Occipital lobe (tissue), 2 donors: ENCODE measurements around the gene ZNF282. TPM values are rescaled to one million over a fixed set of nuclear protein-coding genes. Genes with fewer than 3 reads are reported as not detected.

Experiments used
- DNase-seq: peaks from one replicate; lab custom pipeline; 2025; lab: John Stamatoyannopoulos, UW
- total RNA-seq: library from RNA; depleted of rRNA; stranded (reverse); fragments of >200 nt; gene quantifications from one replicate; pipeline ENCODE4 v1.2.3, GENCODE V29; 2014

Gene ZNF282
- total RNA-seq, 1 donor from 2014 or later = 25.7 TPM

DNA sequence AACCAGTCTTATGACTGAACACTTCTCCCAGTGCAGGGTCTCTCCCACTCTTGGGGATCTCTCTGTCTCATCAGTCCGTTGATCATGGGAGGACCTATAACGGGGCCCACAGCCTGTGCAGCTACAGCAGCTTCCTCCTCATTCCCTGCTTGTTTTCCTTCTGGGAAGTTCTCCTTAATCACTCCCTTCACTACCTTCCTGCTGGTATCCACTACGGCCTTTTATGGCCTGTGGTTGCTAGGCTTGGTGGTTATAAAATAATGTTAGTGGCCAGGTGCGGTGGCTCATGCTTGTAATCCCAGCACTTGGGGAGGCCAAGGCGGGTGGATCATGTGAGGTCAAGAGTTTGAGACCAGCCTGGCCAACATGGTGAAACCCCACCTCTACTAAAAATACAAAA lies 3.5 kb upstream of the ZNF282 start:
- no peak for DNase-seq

- no peak for DNase-seq
Measured at GRCh38 chr7:149194799-149195179, 557 bp upstream of the ZNF282 start.

DNA sequence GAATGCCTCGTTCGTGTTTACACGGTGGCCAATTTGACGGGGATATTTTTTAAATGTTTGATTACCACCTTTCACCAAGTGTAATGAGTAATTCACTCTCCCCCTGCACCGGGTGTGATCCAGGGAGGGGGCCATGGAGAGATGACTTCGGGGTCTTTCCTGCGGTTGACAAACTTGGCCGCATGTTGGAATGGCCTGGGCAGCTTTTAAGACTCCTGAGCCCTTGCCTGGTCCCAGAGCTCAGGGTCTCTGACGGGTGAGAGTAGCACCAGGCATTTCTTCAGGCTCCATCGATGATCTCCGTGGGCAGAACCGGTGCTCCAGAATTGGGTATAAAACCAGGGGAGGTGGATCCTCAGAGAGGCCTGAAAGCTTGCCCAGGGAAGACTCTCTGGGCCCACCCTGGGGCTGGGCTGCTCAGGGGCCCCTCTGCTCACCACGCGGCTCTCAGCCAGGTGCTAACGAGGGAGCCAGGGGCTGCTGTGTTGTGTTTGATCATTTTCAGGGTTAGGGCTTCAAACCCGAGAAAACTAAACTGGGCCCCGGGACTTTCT lies 882 bp downstream of the ZNF282 start:
- no peak for DNase-seq

GRCh38 chr7:149196705-149197171 lies 1.4 kb downstream of the ZNF282 start:
- no peak for DNase-seq

GRCh38 chr7:149197675-149198074 lies 2.3 kb downstream of the ZNF282 start:
- DNase-seq = no peak

GRCh38 chr7:149198161-149198816 lies 2.9 kb downstream of the ZNF282 start:
- DNase-seq = no peak

DNA sequence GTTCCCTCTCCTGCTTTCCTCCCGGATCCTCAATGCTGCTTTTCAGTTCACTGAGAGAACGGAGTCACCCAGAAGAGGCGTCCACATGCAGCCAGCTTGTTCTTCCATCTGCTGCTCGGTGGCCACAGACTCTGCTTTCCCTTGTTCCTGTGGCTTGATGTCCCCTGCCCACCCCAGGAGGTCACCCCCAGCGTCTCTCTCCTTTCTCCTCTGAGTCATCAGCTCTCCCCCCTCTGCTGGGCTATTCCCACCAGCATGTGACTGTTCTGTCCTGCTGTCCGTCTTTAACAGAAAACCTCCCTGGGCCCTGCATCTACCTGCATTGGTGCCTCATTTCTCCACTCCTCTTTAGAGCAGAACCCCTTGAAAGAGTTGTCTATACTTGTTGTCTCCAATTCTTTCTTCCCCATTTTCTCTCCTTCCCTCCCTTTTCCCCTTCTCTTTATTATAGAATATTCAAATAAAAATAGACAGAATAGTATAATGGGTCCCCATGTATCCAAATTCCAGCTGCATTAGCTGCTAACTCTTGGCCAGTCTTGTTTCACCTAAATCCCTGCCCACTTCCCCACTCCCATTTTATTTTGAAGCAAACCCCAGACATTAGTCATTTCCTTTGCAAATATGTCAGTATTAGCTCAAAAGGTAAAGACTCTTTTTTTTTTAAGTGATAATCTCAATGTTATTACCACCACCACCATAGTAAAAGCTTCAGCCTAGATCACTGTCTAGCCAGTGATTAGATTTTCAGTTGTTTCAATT lies 4.1 kb downstream of the ZNF282 start:
- no peak for DNase-seq

DNA sequence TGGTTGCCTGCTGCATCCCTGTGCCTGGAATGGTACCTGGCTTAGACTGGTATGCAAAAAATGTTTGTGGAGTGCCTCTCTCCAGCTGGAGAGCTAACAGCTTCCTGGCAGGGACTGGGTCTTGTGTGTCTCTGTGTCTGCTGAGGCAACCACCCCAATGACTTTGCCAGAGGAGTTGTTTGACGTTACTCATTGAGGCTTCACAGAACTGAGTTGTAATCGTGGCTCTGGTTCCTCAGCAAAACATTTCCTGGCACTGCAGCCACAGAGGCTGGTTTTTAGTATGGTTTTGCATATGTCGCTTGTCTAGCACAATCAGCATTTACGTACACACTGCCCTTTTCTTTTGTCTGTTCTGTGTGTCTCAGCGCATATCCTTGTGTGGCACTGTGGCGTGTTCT lies 7.5 kb downstream of the ZNF282 start:
- DNase-seq = no peak

- DNase-seq = no peak
Measured at GRCh38 chr7:149205690-149206381, 10.5 kb downstream of the ZNF282 start.

DNA sequence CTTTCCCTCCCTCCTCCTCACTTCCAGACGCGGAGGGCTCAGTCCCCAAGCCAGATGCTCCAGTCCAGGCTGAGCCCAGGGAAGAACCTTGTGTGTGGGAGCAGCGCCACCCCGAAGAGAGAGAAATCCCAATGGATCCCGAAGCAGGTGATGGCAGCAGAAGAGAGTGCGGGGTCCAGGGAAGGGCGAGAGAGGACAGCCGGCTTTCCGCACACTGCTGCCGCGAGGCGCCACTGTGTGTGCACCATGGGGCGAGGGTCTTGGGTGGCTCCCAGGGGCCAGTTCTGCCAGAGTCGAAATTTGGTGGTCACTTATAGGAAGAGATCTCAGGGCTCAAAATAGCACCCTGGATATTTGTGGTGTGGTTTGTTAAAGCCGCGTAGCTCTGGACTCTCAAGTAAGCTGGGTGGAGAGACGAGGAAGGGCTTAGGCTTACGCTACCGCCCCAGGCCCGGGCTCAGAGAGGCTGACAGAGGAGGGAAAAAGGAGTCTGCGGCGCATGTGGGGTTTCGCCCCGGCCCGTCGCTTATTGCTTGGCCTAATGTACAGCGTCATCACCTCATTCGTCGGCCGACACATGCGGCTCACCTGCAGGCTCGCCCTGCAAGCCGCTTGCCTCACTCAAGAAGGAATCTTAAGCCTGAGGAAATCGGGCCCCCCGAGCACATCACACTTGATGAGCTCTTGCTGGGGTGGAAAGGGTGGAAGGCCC lies 12.1 kb downstream of the ZNF282 start:
- DNase-seq = no peak

DNA sequence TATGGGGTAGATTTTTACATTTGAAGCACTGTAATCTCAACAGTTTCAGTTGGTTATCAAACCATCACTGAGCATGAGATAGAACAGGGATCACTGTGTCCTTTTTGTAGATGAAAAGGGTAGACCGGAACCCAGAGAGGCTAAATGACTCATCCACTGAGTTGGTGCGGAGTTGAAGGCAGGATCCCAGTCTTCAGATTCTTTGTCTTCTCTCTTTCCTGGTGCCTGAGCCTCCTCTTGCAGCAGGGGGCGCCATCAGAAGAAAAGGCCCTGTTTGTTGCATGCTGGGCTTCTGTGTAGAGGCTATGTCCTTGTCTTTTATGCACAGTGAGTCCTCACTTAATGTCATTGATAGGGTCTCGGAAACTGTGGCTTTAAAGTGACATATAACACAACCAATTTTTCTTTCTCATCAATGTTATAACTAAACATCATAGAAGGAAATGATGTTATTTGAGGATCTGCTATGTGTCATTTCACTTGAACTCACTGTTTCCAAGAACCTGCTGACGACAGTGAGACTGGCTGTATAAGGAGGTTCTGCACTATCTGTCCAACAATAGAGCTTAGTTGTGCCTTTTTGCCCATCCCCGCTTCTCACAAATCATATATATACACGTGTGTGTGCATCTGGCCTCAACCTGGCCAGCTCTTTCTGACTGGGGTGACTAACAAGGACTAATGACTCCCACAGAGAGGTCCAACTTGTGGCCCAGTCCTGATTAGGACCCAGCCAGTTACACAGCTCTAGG lies 14.3 kb downstream of the ZNF282 start:
- no peak for DNase-seq

DNA sequence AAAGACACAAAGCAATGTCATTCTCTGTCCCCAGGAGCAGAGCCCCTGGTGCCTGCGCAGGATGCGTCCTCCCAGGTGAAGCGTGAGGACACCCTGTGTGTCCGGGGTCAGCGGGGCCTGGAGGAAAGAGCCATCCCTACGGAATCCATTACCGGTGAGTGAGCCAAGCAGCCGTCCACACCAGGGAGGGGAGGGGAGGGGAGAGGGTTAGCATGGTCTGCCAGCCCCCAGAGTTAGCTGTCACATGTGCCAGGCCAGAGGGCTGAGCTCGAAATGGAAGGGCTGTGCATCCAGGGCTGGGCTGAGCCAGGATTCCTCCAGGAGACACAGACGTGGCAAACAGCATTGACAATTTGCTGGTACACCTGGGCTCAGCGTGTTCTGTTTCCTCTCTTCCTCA lies 15.2 kb downstream of the ZNF282 start:
- DNase-seq = no peak

- no peak for DNase-seq
Measured at GRCh38 chr7:149214020-149214720, 18.8 kb downstream of the ZNF282 start.

DNA sequence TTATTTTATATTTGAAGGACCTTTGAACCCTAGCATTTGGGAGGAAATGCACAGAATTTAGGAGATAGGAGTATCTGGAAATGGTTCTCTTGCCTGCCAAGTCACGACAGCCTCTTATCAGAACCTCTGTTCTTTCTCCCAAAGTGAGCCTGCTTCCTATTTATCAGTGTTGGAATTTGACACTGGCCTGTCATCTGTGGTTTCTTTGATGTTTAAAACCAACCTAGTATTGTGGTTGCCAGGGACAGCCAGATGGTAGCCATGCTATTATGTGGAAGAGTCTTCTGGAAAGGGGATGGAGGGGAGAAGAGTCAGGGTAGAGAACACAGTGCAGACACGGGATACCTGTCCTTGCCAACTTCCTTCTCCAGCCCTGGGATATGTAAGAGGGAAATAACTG lies 21.1 kb downstream of the ZNF282 start:
- DNase-seq = no peak

DNA sequence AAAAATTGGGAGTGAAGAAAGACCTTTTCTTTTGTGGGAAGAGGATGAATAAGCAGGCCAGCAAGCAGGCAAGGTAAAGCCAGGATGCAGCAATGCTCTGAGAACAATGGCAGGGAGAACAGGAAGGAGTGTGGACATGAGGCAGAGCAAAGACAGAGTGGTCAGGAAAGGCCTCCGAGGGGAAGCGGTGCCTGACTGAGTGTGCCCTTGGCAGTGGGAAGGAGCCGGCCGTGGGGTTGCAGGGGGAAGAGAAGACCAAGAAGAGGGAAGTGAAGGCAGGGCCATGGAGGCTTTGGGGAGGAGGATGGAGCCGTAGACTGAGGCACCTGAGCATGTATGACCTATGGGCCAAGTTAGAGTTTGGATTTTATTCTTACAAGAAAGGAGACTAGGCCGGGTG lies 22.2 kb downstream of the ZNF282 start:
- DNase-seq = no peak

- no peak for DNase-seq
Measured at GRCh38 chr7:149218469-149219420, 23.4 kb downstream of the ZNF282 start.

- DNase-seq = no peak
Measured at GRCh38 chr7:149220534-149220933, 25.2 kb downstream of the ZNF282 start.

DNA sequence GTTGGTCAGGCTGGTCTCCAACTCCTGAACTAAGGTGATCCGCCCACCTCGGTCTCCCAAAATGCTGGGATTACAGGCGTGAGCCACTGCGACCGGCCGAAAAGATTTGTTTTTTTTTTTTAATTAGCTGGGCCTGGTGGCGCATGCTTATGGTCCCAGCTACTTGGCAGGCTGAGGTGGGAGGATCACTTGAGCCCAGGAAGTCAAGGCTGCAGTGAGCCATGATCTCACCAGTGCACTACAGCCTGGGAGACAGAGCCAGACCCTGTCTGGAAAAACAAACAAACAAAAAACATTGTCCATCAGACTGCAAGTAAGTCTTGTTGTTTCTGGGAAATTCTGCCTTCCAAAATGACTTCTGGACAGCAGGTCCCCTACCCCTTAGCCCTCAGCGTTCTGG lies 27.8 kb downstream of the ZNF282 start:
- DNase-seq = no peak

DNA sequence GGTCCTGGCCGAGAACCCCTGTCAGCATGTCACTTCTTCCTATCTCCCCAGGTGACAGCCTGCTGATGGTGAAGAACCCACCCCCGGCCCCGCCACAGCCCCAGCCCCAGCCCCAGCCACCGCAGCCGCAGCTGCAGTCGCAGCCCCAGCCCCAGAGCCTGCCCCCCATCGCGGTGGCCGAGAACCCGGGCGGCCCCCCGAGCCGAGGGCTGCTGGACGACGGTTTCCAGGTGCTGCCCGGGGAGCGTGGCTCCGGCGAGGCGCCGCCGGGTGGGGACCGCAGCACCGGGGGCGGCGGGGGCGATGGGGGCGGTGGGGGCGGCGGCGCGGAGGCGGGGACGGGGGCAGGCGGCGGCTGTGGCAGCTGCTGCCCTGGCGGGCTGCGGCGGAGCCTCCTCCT lies 28.4 kb downstream of the ZNF282 start:
- no peak for DNase-seq
